Epithelial cell of esophagus (primary cell): Measurements from ENCODE around the gene TIAM1.

Experiments
- DNase-seq: peaks from one replicate; pipeline ENCODE4 v3.0.0; 2010; ENCODE audit warnings: low read depth
- H3K4me3 ChIP-seq: 2 replicates; pipeline ENCODE4 v1.5.1; 2011; ENCODE audit warnings: mild to moderate bottlenecking, low read length, control low read depth
- TF ChIP-seq, protein P1 (sequence below): IDR thresholded peaks from 2 replicates; pipeline ENCODE4 v1.5.1; 2011; ENCODE audit warnings: low read depth, mild to moderate bottlenecking, low read length, control low read depth, inconsistent platforms; ENCODE audit not compliant: insufficient read depth; ENCODE audit errors: missing control alignments

TIAM1 gene

DNA sequence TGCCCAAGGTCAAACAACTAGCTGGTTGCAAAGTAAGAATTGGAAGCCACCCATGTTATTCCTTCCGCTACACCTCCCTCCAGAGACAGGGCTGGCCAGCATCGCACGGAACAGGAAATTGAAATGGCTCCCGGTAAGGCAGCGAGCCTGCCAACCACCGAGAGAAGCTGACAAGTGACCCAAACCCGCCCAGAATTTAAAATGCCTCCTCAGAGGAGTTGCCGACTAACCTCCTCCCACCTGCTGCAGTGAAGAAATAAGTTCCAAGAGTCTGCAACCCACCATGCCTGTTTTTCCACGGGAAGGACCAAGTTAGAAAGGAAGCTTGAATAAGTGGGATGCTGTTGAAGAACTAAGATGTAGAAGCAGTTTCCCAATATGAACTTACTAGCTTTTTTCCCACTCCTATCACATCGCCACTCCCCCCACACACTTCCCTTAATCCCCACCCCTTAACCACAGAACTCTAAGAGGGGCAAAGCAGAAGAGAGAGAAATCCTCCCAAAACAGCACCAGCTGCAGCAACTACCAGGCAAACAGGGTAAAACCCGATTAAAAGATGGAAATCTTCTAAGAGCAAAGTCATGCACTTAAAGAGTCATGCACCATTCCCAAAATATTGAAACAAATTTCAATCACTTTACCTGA lies 78.6 kb downstream of the TIAM1 start:
- TF ChIP-seq, protein P1, sequence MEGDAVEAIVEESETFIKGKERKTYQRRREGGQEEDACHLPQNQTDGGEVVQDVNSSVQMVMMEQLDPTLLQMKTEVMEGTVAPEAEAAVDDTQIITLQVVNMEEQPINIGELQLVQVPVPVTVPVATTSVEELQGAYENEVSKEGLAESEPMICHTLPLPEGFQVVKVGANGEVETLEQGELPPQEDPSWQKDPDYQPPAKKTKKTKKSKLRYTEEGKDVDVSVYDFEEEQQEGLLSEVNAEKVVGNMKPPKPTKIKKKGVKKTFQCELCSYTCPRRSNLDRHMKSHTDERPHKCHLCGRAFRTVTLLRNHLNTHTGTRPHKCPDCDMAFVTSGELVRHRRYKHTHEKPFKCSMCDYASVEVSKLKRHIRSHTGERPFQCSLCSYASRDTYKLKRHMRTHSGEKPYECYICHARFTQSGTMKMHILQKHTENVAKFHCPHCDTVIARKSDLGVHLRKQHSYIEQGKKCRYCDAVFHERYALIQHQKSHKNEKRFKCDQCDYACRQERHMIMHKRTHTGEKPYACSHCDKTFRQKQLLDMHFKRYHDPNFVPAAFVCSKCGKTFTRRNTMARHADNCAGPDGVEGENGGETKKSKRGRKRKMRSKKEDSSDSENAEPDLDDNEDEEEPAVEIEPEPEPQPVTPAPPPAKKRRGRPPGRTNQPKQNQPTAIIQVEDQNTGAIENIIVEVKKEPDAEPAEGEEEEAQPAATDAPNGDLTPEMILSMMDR = no peak

DNA sequence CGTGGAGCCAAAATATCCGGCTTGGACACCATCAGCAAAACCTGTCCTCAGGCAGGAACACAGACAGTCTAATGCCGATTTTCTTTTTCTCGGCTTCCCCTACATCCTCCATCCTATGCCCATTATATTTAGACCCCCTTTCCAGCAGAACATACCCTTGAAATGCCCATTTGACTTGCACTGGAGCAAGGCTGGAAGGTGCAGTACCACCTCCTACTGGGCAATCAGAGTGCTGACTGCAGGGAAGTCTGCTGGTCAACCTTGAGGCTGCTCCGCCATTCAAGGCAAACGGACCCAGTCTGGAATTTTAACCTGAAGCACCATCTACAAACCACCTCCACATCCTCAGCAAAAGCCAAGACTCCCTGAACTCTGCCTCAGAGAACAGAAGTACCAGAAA lies 79.5 kb downstream of the TIAM1 start:
- no peak for DNase-seq
- TF ChIP-seq, protein P1 = no peak
- no peak overlapping the region for H3K4me3 ChIP-seq

More for the DNA sequence above, 78.6 kb downstream of the TIAM1 start:
- DNase-seq = no peak
- no peak overlapping the region for H3K4me3 ChIP-seq

DNA sequence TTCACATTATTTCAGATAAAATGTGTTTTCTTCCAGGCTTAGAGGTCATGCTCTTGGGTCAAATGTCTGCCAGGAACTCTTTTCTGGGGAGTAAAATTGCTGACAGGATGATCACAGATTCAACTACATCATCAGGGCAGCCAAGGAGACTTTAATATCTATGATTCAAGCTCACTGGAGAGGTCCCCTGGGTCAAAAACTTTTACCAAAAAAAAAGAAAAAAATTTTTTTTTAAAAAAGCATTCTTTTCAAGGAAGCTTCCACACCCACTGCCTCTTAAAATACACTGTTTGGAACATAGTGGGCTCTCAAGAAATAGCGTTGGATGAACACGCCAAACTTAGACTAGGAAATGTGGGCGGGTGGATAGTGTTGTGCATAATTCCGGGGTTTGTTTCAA lies 81.3 kb downstream of the TIAM1 start:
- TF ChIP-seq, protein P1 = no peak
- DNase-seq = no peak
- no peak overlapping the region for H3K4me3 ChIP-seq

DNA sequence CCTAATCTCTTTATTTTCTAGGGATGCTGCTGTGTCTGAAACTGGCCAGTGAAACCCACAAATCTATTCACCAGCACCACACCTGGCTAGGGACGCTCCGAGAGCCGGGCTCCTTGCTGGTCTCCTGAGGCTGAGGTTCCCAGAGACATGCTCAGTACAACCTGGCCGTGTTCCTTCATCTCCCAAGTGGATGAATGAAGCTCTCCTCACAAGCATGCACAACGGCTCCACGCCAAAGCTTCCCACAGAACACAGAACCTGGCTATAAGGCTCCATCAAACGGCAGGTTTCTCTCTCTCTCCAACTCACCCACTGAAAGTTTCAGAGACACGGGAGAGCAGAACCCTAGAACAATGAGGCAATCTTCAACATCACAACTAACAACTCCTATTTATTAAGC lies 82.3 kb downstream of the TIAM1 start:
- no peak overlapping the region for H3K4me3 ChIP-seq
- TF ChIP-seq, protein P1 = no peak
- DNase-seq = no peak

DNA sequence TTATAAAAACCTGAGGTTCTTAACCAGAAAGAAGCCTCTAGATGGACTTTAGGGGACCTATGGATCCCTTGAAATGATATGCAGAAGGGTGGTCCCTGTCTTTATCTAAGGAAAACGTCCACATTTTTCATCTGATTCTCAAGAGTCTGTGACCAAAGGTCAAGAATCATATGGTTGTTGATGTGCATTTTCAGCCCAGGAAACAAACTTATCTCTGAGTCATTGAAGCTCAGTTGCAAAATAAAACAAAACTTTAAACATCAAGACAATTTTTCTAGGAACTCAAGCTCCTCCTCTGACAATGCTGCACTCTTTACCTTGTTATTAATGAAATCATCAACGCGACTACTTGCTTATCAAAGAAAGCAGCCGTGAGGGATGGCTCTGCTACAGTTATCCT lies 83.3 kb downstream of the TIAM1 start:
- TF ChIP-seq, protein P1 = no peak
- DNase-seq = peak; percentile 14
- no peak overlapping the region for H3K4me3 ChIP-seq

DNA sequence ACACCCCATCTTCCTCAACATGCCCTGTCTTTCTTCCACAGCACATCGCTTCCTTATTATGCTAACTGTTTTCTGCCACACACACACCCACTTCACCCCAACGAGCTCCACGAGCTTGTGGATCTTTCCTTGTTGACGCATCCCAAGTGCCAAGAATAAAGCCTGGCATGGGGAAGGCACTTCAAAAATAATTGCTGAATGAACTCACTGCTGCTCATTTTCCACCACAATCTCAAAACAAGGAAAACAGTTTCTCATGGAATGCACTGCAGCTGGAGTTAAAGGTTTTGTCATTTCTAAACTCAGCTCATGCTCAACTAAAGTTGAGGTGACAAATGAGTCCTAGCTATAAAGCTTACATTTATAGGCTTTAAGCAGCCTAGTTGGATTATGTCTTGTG lies 86.0 kb downstream of the TIAM1 start:
- no peak for DNase-seq
- no peak overlapping the region for H3K4me3 ChIP-seq
- TF ChIP-seq, protein P1 = no peak

DNA sequence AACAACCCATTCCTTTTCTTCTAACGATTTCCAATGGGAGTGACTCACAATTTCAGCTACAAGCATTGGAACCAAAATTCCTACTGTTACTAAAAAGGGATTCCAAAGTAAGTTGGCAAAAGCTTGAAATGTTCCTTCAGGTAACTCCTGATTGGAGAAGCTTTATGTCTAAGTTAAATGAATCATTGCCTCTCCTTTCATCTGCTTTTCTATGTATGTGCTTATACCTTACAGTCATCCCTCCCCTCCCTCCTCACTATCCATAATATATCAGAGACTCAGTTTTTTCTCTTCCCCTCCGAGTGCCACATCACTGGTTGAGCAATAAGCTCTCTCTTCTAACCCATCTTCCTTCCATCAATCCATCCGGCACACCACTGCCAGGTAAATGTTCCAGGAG lies 86.8 kb downstream of the TIAM1 start:
- DNase-seq = peak; percentile 17
- TF ChIP-seq, protein P1 = no peak
- H3K4me3 ChIP-seq = no peak overlapping the region
